Activated gamma-delta T cell treated with anti-CD3 and anti-CD28 coated beads, Interleukin-2, amount 50 U/mL, for 16 hours (primary cell): Measurements from ENCODE around the gene FAS.

Experiments used
- DNase-seq: peaks from one replicate; pipeline ENCODE4 v3.0.0-alpha.2; 2020; ENCODE audit warnings: low read depth

FAS gene

DNA sequence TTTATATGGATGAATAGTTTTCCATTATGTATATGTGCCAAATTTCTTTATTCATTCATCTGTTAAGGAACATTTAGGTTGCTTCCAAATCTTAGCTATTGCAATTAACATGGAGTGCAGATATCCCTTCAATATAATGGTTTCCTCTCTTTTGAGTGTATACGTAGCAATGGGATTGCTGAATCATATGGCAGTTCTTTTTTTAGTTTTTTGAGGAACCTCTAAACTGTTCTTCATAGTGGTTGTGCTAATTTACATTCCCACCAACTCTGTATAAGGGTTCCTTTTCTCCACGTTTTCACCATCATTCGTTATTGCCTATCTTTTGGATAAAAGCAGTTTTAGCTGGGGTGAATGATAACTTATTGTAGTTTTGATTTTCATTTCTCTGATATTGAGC, 46.5 kb downstream of the FAS start:
- no peak for DNase-seq

DNA sequence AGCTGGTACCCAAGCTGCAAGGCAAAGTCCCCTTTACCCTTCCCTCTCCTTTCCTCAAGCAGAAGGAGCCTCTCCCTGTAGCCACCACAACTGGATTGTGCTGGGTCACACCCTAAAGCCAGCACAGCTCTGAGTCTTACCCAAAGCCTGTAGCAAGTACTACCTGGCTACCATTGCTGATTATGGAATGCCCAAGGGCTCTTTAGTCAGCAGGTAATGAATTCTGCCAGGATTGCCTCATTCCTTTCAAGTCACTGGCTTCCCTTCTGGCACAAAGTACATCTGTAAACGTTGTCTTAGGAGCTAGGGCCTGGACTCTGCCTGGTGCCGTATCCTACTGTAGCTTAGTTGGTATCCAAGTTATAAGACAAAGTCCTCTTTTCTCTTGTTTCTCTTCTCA, 52.0 kb downstream of the FAS start:
- no peak for DNase-seq

DNA sequence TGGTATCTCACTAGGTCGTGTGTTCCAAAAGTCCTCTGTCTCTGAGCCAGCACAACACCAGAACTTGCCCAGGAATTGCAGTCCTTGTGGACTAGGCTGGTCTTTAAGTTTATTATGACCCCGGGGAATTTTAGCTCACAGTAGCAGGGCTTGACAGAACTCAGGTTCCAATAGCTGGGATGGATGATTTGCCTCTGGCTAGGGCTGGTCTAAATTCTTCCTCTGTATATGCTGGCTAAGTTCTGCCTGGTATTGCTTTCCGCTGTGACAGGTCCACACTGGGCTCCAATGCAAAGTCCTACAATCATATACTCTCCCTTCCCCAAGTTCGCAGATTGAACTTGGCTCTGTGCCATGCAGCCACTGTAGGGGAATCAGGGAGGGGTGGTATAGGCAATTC, 52.5 kb downstream of the FAS start:
- no peak for DNase-seq

DNA sequence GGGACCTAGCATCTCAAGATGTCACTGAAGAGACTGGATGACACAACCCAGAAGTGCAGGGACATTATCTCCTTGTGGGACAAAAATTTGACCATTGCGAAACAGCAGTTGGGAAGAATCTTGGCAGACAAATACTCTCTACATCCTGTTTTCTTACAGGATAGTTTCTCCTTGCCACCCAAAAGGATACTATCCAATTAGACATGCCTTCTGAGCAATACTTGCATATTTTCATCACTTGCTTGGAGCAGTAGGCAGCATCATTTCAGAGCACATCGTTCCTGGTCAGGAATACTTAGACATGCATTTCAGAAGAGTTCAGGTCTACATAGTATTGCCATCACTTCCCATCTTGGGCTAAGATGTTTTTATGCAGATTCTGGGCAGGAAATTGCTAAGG, 56.8 kb downstream of the FAS start:
- DNase-seq = no peak

DNA sequence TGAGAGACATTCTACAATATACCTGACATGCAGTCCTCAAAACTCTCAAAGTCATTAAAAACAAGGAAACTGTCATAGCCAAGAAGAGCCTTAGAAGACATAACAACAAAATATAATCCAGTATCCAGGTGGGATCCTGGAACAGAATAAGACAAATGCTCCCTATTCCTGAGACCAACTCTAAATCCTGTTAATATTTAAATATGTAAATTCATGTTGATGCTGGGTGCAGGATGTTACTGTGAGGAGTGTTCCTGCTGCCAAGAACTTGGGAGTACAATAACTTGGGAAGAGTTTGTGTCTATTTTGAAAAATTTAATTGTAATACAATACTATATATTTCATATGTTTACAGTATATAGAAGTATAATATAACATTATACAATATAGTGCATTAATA, 61.0 kb downstream of the FAS start:
- DNase-seq = no peak

DNA sequence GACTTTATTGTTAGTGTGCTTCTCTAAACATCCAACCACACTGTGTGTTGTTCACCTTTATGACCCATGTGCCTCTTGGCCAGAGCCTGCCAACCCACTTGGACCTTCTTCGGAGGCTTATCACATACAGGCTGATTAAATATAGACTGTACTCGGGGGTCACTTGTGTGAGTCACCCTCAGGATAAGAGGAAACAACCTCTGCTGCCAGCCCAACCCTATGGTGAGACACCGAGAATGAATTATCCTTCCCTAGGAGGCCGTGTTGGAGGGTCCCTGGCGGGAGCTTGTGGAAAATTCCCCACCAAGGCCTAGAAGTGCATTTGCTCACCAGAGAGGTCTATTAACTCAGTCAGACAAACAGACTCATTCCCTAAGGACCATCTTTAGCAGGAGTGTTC, 63.0 kb downstream of the FAS start:
- no peak for DNase-seq

DNA sequence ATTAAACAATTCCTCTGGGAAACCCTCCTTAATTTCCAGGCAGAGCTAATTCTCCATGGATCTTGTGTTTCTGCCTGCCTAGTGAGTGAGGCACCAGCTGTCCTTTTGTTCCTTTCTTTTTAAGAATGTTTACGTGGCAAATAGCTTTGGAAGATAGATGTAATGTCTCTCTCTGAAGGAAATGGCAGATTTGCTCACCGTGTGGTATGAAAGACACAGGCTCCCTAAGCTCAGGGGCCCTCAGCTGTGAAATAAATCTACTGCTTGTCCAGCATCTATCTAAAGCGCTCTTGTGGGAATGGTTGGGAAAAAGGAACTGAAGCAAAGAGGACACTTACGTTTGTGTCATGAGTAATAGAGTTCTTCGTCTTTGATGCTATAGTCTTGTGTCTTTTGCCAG, 64.6 kb downstream of the FAS start:
- DNase-seq = no peak

DNA sequence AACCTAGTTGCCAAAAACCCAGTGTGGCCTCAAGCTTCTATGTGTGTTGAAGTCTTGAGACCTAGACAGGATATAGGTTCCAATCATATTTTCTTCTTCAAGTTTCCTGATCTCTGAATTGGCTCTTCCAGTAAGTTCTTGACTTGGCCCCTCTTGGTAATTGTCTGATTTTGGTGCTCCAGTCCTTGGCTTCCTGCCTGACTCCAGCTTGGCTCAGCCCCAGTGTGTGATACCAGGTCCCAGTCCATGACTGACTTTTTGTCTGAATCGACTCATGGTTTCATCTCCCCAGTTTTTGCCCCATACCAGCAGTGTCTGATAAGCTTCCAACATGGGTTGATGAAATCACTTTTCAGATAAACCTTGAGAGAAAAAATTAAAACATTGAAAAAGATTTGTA, 72.3 kb downstream of the FAS start:
- no peak for DNase-seq

DNA sequence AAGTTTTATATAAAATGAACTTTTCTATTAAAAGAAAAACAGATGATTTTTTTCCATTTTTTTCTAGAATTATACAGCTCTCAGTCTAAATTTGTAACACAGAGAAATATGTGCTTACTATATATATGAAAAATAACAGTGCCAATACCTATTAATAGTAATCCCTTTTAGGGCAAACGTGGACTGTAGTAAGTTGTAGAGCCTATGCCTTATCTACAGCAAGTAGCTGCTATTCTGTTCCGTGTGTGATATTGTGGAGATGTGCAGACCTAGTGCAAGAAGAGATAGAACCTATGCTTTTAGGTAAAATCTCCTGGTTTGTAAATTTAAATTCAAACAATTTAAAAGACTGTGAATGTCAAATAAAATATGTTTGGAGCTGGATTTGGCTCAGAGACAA, 72.9 kb downstream of the FAS start:
- no peak for DNase-seq

DNA sequence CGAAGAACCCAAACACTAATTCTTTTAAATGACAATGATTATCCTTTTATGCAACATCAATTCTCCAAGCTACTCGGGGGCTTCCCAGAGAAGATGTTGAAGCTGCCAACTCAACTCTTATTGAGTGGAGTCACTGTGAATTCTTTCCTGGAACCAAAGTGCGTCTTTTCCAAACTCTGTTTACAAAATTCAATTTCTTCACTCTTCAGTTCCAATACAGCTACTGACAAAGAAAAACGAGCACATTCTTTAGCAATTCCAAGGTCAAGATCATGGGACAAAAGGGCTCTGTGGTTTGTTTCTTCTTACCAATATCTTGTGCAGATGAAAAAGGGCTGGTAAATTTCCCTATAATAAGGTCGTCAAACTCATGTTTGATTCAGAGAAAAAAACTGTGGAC, 74.2 kb downstream of the FAS start:
- no peak for DNase-seq
